Measurements from ENCODE around the gene AVEN.

DNA sequence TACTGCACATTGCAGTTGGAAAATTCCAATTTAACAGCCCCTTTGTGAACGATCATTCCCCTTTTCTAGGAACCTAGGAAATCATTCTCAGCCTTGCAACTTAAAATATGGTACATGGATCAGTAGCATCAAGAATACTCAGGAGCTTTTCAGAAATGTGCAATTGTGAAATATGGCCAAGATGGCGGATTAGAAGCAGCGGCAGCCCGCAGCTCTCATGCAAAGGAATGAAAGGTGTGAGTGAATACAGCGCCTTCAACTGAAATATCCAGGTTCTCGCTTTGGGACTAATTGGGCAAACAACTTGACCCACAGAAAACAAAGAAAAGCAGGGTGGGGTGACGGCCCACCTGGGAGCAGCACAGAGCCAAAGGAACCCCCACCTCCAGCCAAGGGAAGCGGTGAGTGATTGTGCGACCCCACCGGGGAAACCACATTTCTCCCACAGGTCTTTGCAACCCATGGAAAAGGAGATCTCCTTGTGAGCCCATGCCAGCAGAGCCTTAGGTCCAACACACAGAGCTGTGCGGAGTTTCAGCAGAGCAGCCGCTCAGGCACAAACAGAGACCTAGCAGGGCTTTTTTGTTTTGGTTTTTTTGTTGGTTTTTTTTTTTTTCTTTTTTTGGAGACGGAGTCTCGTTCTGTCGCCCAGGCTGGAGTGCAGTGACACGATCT is 7.6 kb upstream of the AVEN start:
- no peak for TF ChIP-seq KDM1A (IDR thresholded peaks at IDR 0.05; ENCODE audit: borderline replicate concordance, low read length)
- TF ChIP-seq BRCA1 (IDR thresholded peaks at IDR 0.05; ENCODE audit: low read depth, low read length) = no peak

Measured in H1 (cell line).